Ramos (cell line): ENCODE results near the gene CCDC61.

Experiments used
- in situ Hi-C: fragments of 300-500 bp; cut with MboI; formaldehyde crosslinking; loops from one replicate; pipeline ENCODE4 v1.14.3; 2022; ENCODE audit warnings: low sequenced_read_pairs; ENCODE audit not compliant: unreplicated experiment

CCDC61 gene, protein sequence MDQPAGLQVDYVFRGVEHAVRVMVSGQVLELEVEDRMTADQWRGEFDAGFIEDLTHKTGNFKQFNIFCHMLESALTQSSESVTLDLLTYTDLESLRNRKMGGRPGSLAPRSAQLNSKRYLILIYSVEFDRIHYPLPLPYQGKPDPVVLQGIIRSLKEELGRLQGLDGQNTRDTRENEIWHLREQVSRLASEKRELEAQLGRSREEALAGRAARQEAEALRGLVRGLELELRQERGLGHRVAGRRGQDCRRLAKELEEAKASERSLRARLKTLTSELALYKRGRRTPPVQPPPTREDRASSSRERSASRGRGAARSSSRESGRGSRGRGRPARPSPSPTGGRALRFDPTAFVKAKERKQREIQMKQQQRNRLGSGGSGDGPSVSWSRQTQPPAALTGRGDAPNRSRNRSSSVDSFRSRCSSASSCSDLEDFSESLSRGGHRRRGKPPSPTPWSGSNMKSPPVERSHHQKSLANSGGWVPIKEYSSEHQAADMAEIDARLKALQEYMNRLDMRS

DNA sequence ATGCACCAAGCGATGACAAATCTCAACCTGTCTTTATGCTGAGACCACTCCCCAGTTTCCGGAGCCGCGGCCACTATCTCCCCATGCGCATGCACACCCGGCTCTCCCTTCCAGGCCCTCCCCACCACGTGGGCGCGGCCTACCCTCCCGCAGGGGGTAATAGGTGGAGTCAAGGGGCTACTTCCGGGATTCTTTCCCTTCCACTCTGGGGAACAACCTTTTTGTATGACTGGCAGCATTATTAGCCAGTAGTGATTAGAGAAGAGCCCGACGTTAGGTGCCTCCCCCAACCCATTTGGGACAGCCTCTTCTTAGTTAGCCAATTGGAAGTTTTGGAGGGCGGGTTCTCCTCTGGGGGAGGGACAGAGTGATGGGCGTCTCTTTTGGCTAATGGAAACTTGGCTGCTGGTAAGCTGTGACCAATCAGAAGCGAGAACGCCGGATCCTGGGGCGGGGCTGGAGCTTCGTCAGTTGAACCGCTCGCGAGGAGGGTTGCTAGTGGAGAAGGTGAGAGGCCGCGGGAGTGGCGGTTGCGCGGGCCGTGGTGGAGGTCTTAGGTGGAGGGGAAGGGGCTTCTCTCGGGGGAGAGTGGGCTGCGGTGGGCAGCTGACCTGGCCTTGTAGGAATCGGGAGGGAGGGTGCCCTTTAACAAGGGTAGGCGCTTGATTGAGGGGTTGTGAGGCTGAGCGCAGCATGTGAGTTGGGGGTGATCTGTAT is at the start of gene CCDC61:
TSS of gene CCDC61 (plus strand) at position 470 of the 717 bp plus-strand sequence. CDS start 7,552 bp downstream, outside the sequence.
- in situ Hi-C loops, result no loop called here

DNA sequence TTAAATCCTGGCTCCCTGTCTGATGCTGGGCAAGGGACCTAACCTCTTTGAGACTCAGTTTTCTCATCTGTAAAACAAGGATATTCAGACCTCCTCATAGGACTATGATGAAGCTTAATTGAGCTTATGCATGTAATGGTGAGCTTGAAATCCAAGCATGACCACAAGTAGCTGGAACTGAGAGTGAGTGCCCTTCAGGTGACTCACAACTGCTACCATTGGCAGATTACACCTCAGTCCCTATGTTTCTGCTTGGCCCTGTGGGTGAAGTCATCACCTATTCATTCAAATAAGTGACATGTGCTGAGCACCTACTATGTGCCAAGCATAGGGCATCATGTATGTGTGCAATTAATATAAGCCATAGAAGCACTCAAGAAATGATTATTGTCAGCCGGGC is 47.3 kb upstream of the CCDC61 start:
- in situ Hi-C loops, result no loop called here

DNA sequence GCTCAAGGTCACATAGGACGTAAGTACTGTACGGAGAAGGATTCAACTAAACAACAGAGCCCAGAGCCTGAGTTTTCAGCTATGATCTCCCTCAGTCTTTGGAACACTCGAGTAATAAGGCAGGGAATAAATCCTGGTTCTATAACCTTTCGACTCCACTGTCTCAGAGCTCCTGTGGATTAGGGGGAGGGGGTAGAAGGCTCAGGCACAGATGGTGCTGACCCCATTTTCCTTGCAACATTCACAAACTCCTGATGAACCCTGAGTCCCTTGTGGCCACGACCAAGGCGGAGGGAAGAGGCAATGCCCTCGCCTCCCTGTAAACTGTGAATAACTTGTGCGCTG is 43.0 kb upstream of the CCDC61 start:
- in situ Hi-C loops, result no loop called here

DNA sequence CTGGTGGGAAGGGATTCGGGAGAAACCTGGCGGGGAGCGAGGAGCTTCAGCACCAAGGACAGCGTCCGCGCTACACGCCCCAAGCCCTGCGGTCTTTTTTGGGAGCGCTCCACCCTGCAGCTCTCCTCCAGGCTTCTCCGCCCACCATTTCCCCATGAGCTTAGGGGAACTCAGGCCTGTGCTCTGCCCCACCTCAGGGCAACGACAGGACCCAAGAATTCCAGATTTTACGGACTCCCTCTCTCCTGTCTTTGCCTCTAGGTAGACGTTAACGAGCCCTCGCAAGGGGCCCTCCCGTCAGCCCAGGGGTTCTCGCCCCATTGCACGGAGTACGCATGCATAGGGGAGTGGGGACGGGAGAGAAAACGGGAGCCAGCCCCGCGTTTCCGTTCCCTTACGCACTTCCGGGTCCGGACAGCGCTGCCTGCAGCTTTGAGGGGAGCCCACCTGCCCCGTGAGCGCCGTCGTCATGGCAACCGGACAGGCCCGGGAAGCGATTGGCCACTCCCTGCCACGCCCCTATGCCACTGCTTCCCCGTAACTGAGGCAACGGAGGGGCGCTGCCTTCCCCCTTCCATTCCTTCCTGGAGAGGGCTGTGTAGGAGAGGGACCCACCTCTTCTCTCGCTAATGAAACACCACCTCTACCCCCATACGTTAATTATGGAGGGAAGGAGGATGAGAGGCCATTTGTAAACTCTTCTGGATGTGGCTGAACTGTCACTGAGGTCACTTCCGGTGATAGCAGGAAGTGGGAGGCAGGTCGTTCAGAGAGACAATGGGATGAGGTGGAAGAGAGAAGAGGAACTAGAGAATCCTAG is 42.4 kb upstream of the CCDC61 start:
- in situ Hi-C loops, result no loop called here

DNA sequence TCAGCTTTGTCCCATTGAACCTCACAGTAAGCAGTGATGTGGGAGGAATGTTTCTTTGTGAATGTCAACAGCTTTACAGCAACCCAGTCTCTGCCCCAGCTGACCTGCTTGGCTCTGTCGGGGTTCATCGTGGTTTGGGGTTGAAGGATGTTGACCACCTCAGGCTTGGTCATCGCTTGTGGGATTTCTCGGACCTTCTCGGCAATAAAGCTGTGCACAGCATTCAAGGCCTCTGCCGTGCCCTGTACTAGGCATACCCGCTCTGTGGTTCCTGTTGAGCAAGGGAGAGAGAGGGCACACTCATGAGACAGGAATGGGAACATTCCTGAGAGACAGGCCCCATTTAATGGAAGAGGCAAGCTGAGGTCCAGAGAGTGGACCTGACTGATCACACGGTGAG is 41.6 kb upstream of the CCDC61 start:
- in situ Hi-C loops, result no loop called here

DNA sequence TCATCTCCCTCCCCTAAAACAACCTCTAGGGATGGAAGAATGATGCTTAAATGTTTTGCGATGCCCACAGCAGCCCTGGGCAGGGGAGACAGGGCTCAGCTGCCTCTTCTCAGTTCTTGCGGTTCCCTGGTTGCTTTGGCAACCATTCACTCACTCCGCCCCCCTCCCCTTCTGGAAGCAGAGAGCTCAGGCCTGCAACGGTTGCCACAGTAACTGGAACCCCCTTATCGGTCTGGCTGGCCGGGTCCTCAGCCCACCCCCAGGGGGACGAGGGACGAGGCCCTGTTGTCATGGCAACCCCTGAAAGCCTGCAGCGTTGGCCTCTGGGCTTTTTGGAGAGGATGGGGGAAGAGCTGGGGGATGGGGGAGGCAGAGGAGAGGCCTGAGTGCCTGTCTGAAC is 41.1 kb upstream of the CCDC61 start:
- in situ Hi-C loops, result no loop called here

DNA sequence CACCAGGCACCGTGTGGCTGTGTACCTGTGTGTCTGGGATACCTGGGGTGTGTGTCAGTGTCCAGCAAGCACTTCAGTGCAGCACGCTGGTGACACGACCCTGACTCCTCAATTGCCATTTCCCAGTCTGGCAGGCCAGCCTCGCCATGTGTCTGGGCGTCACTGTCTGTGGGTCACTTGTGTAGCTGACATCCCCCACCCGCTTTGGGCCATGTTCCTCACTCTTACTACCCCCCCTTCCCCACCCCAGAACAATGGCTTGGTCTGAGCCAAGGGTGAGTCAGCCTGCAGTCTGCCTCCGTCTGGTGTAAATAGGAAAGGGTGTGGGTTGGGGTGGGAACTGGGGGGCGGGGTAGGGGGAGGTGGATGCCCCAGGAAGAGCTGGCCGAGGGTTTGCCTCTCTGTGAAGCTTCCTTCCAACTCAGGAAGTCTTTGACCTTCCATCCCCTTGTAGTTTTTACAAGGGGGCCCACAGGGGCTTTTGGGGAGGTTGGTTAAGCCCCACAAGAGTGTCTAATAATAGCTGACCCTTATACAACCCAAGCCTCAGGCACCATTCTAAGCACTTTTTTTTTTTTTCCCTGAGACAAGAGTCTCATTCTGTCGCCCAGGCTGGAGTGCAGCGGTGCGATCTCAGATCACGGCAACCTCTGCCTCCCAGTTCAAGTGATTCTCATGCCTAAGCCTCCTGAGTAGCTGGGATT is 39.2 kb upstream of the CCDC61 start:
- in situ Hi-C loops, result no loop called here

DNA sequence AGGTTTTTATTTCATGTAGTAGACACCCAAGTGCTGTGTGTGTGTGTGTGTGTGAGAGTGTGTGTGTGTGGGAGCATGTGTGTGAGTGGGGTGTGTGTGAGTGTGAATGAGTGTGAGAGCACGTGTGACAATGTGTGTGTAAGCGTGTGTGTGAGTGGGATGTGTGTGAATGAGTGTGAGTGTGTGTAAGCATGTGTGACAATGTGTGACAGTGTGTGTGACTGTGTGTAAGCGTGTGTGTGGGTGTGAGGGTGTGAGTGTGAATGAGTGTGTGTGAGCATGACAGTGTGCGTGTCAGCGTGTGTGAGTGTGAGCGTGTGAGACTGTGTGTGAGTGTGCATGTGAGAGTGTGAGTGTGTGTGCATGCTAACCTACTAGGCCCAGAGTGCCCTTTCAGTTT is 36.9 kb upstream of the CCDC61 start:
- in situ Hi-C loops, result no loop called here

DNA sequence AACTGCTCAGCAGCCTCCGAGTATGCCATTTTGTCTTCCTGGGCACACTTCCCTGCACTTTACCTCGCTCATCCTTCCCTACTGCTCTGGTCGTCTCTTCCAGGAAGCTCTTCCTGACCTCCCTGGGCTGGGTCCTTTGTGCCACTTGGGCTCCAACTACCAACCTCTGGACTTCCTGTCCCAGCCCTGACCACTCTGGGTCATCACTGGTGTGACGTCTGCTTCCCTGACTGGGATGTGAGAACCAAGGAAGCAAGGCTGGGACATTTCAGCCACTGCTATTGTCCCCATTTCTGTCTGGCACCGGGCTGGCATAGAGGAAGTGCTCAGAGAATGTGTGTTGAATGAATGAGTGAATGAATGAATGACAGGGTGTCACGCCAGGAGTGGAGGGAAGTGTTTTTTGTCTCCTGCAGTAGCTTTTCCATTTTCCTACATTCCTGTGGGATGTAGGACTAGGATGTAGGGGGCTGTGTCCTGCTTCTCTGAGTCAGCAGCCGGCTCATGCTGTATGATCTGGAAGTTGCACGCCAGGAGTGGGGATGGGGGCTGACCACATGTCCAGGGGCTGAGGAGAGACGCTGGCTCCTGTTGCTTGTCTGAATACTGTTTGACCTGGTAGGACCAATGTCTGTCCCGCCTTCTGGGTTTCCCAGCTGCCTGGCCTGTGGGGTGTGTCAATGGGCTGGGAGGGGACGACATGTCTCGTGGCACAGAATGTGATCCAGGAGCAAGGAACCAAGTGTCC is 36.3 kb upstream of the CCDC61 start:
- in situ Hi-C loops, result no loop called here

DNA sequence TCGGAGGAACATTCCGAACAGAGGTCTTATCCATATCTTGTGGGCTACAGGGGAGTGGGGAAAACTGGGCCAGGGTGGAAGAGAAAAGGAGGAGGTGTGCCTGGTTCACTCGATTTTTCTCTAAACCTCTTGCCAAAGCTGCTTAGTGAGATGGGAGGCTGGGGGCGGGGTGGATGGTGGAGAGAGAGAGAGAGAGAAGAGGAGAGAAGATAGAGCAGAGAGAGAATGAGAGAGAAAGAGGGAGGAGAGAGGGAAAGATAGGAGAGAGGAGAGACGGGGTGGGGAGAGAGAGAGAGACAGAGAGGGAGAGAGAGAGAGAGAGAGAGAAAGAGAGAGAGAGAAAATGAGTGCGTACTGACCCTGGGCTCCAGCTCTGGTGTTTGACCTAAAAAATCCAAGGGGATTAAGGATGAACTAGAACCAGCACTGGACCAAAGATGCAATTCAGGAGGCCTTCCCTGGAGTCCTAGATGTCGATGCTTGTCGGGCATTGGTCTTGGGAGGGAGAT is 35.7 kb upstream of the CCDC61 start:
- in situ Hi-C loops, result no loop called here

DNA sequence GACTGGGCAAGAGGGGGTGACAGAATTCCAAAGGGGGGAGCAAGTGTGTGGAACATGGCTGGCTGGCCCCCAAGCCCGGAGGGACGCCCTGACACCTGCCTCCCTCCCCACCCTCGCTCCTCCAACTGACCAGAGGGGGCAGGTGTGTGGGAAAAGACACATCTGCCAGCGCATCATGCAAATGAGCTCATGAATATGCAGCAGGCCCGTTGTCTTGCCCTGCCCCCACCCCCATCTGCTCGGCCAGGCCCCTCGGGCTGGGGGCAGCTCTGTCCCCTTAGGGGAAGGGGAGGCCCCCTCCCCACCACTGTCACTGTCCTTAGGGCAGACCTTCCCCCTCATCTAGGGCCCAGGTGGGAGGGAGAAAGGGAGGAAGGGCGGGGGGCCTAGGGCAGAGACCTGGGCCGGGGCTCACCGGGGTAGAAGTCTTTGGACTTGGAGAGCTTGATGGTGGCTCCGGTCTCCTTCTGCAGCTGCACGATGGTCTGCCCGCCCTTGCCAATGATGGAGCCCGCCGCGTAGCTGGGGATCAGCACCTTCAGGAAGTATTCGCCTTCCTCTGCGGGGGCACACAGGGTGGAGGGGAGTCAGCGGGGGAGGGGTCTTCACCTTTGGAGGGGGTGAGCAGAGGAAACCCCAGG is 34.6 kb upstream of the CCDC61 start:
- in situ Hi-C loops, result no loop called here

DNA sequence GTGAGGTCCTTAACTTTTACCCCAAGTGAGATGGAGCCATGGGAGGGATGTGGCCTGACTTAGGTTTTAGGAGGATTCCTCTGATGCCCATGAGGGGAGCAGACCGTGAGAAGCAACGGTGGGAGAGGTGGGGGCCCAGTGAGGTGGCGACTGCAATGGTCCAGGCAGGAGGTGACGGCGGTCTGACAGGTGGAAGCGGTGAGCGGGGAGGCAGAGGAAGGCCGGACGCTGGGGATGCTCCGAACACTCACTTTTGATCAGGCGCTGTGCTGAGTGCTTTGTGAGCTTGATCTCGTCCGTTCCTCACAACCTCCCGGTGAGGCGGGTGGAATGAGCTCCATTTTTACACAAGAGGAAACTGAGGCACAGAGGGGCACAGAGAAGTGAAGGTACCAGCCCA is 33.2 kb upstream of the CCDC61 start:
- in situ Hi-C loops, result no loop called here

DNA sequence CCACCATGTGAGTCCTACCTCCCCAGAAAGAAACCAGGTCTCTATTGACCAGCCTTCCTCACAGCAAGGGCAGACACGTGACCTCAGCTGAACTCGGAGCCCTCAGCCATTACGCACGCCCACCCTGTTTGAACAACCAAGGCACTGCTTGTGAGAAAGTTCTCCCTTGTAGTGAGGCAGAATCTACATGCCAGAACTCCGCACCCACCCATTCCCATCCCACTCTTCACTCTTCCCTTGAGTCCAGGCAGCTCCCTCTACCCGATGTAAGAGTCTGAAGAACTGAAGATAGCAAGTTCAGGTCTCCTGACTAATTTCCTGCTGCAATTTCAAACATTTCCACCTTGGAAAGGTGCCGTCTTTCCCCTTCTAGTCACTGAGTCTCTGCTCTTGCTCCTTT is 28.0 kb upstream of the CCDC61 start:
- in situ Hi-C loops, result no loop called here

DNA sequence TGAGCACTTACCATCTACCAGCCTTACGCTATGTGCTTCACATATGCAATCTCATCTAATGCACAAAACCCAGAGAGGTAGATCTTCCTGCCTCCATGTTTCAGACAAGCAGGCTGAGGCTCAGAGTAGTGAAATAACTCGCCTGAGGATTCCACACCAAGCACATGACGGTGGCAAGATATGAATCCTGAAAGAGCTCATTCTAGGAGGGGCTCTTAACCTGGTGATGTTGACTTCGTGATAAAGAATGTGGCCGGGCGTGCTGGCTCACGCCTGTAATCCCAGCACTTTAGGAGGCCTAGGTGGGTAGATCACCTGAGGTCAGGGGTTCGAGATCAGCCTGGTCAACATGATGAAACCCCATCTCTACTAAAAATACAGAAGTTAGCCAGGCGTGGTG is 26.6 kb upstream of the CCDC61 start:
- in situ Hi-C loops, result no loop called here

DNA sequence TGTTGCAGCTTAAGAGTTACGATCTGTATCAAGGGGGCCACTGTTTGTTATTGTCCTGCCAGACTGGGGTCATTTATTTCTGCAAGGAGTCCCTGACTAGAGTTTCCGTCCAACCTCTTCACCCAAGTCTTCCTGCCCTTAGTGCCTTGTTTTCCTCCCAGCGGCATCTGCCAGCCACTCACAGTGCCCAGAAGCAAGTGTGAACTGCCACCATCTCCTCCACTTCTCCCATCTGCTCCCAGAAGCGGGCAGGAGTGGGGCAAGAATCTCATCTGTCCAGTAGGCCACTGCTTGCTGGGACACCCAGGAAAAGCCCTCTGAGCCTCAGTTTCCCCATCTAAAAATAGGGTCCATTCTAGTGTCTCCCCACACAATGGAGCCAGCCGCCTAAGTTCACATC is 25.6 kb upstream of the CCDC61 start:
- in situ Hi-C loops, result no loop called here

DNA sequence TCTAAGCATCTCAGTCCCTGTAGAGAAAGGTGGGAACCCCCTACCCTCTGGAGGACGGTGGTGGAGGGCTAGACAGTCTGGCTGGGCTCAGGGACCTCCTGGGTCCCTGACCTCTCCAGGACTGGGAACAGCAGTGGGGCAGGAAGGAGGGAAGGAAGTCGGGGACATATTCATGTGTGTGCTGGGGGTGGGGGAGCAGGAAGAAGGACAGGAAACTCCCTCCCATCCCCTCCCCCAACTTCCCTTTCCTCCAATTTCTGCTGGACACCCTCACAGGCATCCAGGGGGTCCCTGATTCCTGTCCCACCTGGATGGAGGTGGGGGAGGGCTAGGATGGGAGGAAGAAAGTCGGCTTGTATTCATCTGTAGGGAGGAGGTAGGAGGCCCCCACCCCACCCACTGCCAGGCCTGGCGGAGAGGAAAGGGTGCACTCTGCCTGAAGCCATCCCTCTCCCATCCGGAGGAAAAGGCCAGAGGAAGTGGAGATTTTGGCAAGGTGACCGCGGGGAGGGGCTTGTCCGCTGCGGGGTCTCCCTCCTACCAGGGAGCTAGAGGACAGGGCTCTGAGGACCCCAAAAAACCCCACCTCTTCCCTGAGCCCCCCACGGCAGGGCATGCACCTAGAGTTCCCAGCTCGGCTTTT is 23.9 kb upstream of the CCDC61 start:
- in situ Hi-C loops, result no loop called here

DNA sequence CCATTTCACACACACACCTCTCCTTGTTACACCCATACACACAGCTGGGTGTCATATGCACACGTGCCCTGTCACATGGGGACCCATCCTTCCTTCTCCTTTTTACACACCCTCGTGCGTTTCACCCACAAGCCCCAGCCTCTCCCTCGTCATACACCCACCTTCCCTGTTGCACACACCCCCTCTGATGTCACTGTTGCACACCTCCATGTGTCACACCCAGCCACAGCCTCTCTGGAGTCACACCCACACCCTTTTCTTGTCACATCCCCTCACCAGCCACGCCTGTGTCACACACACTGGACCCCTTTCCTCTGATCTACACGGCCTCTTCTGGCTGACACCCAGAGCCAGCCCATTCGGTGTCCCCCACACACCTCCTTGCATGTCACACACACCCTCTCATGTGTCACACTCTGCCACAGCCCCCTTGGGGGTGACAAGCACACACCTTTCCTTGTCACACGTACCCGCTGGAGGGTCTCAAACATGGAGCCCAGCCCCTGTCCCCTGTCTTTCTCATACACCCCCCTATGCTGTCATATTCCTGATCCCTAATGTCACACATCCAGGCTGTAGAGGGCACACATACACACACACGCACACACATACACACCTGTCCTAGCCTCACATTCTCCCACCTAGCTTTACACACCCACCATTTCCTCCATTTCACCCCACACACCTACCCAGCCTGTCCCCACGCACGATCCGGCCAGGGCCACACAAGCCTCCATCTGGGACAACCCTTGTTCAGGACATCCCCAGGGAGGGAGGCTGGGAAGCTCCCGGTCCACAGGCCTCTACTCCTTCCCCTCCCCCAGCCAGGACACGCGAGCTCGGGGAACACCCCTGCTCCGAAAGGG is 23.0 kb upstream of the CCDC61 start:
- in situ Hi-C loops, result no loop called here
